Heart left ventricle (tissue), 13 donors: Measurements from ENCODE around the gene NEMP2.

Experiments used
- POLR2A ChIP-seq, 2 donors: fragments of 450-650 bp; IDR thresholded peaks; one replicate each; pipeline ENCODE4 v1.6.1; 2017; ENCODE audit warnings: antibody characterized with exemption in 2 of 2, mild to moderate bottlenecking in 2 of 2, moderate library complexity in 2 of 2
- TF ChIP-seq, protein P1 (sequence below), 12 donors: fragments of 200-600 bp; sonication (generic) in 4 of 12; IDR thresholded peaks; one replicate each; pipeline versions ENCODE4 v1.5.0 to v1.8.0; 2018 to 2022; ENCODE audit warnings: antibody characterized with exemption in 12 of 12, mild to moderate bottlenecking in 5 of 12
- donor health status: ischemic (EF 13 %, LVEDD 7.1; RV severe dilation, severe dysfunction).
- donor health status: DM: no; HTN: yes; CAD: no.
- donor health status: DM: no; HTN: no; CAD: no.
- donor health status: ischemic (EF 25% LVEDD 6.9; RV normal size, moderate dysfunction).
- donor health status: ischemic (EF 25% LVEDD 5.7; RV mildly dilated, moderate dysfunction).
- donor health status: ischemic (EF 35%, LVEDD 5.7; RV mildly dilated, moderate dysfunction).
- donor health status: nonischemic (EF 11% LVEDD 7.7; RV severe dilation, severe dysfunction).
- donor health status: DM: yes; HTN: yes; CAD: no.
- donor health status: PGD.
- donor health status: ischemic (EF 29% LVEDD 5.4; RV normal size, mild dysfunction).
- donor health status: nonischemic (EF 23%, LVEDD 6.1; RV moderate dilation, normal function).

DNA sequence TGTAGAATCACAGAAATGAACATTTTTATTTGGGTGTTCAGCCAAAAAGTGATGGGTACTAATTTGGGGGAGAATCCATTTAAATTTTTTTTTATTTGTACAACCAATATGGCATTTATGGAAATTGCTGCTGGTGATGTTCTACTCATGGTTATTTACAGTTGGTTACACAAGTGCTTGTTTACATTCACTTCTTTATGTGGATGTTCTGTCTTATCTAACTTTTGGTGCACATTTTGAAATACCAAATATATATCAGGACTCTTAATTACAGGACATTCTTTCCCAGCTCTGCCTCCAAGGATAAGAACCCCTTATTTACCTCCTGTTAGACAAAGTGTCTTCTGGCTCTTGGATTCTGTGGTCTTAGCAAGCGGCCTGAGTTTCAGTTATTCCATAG, 35.2 kb downstream of the NEMP2 start:
- no peak for TF ChIP-seq POLR2A (IDR thresholded peaks at IDR 0.05)
- TF ChIP-seq, protein P1, sequence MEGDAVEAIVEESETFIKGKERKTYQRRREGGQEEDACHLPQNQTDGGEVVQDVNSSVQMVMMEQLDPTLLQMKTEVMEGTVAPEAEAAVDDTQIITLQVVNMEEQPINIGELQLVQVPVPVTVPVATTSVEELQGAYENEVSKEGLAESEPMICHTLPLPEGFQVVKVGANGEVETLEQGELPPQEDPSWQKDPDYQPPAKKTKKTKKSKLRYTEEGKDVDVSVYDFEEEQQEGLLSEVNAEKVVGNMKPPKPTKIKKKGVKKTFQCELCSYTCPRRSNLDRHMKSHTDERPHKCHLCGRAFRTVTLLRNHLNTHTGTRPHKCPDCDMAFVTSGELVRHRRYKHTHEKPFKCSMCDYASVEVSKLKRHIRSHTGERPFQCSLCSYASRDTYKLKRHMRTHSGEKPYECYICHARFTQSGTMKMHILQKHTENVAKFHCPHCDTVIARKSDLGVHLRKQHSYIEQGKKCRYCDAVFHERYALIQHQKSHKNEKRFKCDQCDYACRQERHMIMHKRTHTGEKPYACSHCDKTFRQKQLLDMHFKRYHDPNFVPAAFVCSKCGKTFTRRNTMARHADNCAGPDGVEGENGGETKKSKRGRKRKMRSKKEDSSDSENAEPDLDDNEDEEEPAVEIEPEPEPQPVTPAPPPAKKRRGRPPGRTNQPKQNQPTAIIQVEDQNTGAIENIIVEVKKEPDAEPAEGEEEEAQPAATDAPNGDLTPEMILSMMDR (IDR thresholded peaks at IDR 0.05): no peak
